GM23248 (cell line): ENCODE results near the gene FRMPD4.

Source experiments
- EZH2 ChIP-seq: fragments of 200-600 bp; sonication (generic); IDR thresholded peaks from 2 replicates; pipeline ENCODE4 v1.6.1; 2018; ENCODE audit warnings: antibody characterized with exemption, mild to moderate bottlenecking; ENCODE audit not compliant: insufficient read depth, poor library complexity, severe bottlenecking
- EZH2phosphoT487 ChIP-seq: fragments of 200-600 bp; sonication (generic); IDR thresholded peaks from 2 replicates; pipeline ENCODE4 v1.6.1; 2018; ENCODE audit warnings: antibody characterized with exemption, moderate library complexity, mild to moderate bottlenecking, low read depth; ENCODE audit not compliant: insufficient read depth

GRCh38 chrX:12488771-12489170 is 350.5 kb downstream of the FRMPD4 start:
- TF ChIP-seq EZH2phosphoT487 (no peak), EZH2 (no peak)
